Mucosa of descending colon (tissue), 3 donors: ENCODE measurements around the gene PRPF40B. TPM values are rescaled to one million over a fixed set of nuclear protein-coding genes. Genes with fewer than 3 reads are reported as not detected.
"Not testable (repeated sequence)": the region's sequence is repeated elsewhere in the genome, so short reads cannot be mapped to it uniquely, and the experiment has no call there.

Source experiments
- ATAC-seq: fragments of 200-7000 bp; cut with Tn5 transposase; one replicate; pipeline ENCODE4 v1.9.1; 2020; ENCODE audit warnings: mild to moderate bottlenecking, moderate library complexity
- DNase-seq, 3 donors: peaks; one replicate each; pipeline ENCODE4 v3.0.0-alpha.2; 2020
- H3K36me3 ChIP-seq: fragments of 200-600 bp; one replicate; pipeline ENCODE4 v1.8.0; 2021; ENCODE audit warnings: low read depth, mild to moderate bottlenecking
- H3K4me1 ChIP-seq: fragments of 200-600 bp; one replicate; pipeline ENCODE4 v1.8.0; 2021; ENCODE audit warnings: low read depth, mild to moderate bottlenecking
- H3K4me3 ChIP-seq: fragments of 200-600 bp; one replicate; pipeline ENCODE4 v1.8.0; 2021; ENCODE audit warnings: mild to moderate bottlenecking
- H3K9me3 ChIP-seq: fragments of 200-600 bp; one replicate; pipeline ENCODE4 v1.8.0; 2021; ENCODE audit warnings: mild to moderate bottlenecking
- CTCF ChIP-seq: fragments of 200-600 bp; IDR thresholded peaks from one replicate; pipeline ENCODE4 v1.8.0; 2022; ENCODE audit warnings: antibody characterized with exemption, mild to moderate bottlenecking
- intact Hi-C, 2 donors: fragments of 100-400 bp; cut with DNase I in 1 of 2; cut with micrococcal nuclease in 1 of 2; formaldehyde crosslinking; loops; one replicate each; pipeline versions ENCODE4 v1.11.0 to v1.11.1; 2022; cut with DNase I, micrococcal nuclease
- total RNA-seq, 3 donors: library from RNA; stranded (reverse); fragmentation: NEBNext Ultra II Directional in 2 of 3; extraction: Animal tissue kit (Norgen Biotek cat#: 25700) in 2 of 3; gene quantifications; one replicate each; pipeline versions ENCODE4 v1.2.1 to v1.2.4, GENCODE V29; 2021 to 2023
- donor health status: DM: no; HTN: no; CAD: no; lungs with moderate emphysema.
- donor health status: DM: no; HTN: no; CAD: no.
- donor health status: DM: no; HTN: yes; CAD: no.

PRPF40B gene
- total RNA-seq, 3 donors from 2014 or later, result 11.5 to 27.2 (median 12.7) TPM

- ATAC-seq (no peak), DNase-seq (no peak)
- TF ChIP-seq CTCF, result no peak
- no peaks in the 10 kb centered on the region for H3K4me1 ChIP-seq
- H3K9me3 ChIP-seq, result no peaks in the 10 kb centered on the region
- no peaks in the 10 kb centered on the region for H3K36me3 ChIP-seq
- intact Hi-C loops, result no loop called here
- no peak overlapping the region for H3K4me3 ChIP-seq
These were observed 19.6 kb upstream of the PRPF40B start for GRCh38 chr12:49603721-49604120.

DNA sequence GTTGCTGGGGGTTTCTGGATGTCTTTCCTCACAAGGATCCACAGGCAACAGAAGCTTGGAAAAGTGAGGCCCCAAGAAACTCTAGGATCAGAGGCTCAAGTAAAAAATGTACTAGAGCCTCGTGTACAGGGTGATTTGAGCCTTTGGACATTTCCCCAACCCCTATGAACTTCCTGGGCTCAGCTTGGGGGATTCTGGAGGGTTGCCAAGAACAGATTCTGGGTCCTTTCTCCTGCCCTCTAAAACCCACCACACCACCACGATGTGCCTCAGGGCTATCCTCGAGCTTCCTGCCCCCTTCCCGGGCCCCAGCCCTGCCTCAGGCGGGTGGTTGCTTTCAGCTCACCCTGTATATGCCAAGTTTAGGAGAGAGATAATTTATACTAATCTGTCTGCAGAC lies 18.5 kb upstream of the PRPF40B start:
- intact Hi-C loops, result no loop called here
- ATAC-seq (no peak), DNase-seq (no peak)
- TF ChIP-seq CTCF, result no peak
- H3K4me3 ChIP-seq, result no peak overlapping the region
- no peaks in the 10 kb centered on the region for H3K9me3 ChIP-seq
- H3K4me1 ChIP-seq, result no peaks in the 10 kb centered on the region
- no peaks in the 10 kb centered on the region for H3K36me3 ChIP-seq

GRCh38 chr12:49605539-49605938 lies 17.8 kb upstream of the PRPF40B start, which contains the start of gene FAM186B:
Gene FAM186B (minus strand): TSS chr12:49605639. CDS start chr12:49605477, 162 bp downstream.
- H3K9me3 ChIP-seq, intact Hi-C loops, H3K4me3 ChIP-seq, DNase-seq, H3K4me1 ChIP-seq, ATAC-seq, H3K36me3 ChIP-seq: not testable (repeated sequence)

GRCh38 chr12:49609059-49609874 lies 14.1 kb upstream of the PRPF40B start:
- Histone ChIP-seq H3K4me3 (no peak overlapping the region), H3K4me1 (no peaks in the 10 kb centered on the region), H3K9me3 (no peaks in the 10 kb centered on the region), H3K36me3 (no peaks in the 10 kb centered on the region)
- intact Hi-C loops, result no loop called here
- DNase-seq (no peak), ATAC-seq (no peak)
- TF ChIP-seq CTCF, result no peak

DNA sequence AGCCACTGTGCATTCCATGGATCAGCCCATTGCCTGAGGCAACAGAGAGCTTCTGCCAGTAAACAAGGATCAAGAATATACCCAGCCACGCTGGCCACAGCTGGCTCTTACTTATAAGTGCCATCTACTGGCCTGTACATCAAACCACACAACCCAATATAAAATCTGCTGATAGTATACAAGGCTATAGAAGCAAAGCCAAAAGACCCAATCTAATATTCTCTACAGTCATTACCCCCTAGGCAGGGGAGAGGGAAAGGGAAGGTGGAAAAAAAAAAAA lies 13.5 kb upstream of the PRPF40B start:
- Histone ChIP-seq H3K36me3 (no peaks in the 10 kb centered on the region), H3K4me1 (no peaks in the 10 kb centered on the region), H3K4me3 (no peak overlapping the region), H3K9me3 (no peaks in the 10 kb centered on the region)
- no peak for TF ChIP-seq CTCF
- no peak for ATAC-seq
- no peak for DNase-seq
- intact Hi-C loops, result no loop called here

DNA sequence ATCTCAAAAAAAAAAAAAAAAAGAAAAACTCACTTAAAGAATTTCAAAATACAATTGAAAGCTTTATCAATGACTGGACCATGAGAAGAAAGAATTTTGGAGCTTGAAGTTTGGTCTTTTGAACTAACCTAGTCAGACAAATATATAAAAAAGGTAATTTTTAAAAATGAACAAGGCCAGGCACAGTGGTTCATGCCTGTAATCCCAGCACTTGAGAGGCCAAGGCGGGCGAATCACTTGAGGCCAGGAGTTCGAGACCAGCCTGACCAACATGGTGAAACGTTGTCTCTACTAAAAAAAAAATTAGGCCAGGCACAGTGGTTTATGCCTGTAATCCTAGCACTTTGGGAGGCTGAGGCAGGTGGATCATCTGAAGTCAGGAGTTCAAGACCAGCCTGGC lies 12.6 kb upstream of the PRPF40B start:
- H3K4me3 ChIP-seq, H3K36me3 ChIP-seq, DNase-seq, H3K9me3 ChIP-seq, ATAC-seq, H3K4me1 ChIP-seq, intact Hi-C loops: not testable (repeated sequence)

DNA sequence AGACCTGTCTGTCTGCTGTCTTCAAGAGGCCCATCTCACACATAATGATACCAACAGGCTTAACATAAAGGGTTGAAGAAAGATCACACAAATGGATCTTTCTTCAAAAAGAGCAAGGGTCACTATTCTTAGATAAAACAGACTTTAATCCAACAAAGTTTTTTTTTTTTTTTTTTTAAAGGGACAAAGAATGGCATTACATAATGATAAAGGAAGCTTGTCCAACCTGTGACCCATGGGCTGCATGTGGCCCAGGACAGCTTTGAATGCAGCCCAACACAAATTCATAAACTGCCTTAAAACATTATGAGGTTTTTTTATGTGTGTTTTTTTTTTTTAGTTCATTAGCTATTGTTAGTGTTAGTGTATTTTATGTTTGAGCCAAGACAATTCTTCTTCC lies 11.2 kb upstream of the PRPF40B start:
- no peak overlapping the region for H3K4me3 ChIP-seq
- H3K36me3 ChIP-seq, result no peaks in the 10 kb centered on the region
- no peak for TF ChIP-seq CTCF
- ATAC-seq, result no peak
- H3K9me3 ChIP-seq, result no peaks in the 10 kb centered on the region
- no peaks in the 10 kb centered on the region for H3K4me1 ChIP-seq
- intact Hi-C loops, result no loop called here
- DNase-seq, result no peak
